HepG2 (cell line): ENCODE measurements around the gene CMIP. TPM values are rescaled to one million over a fixed set of nuclear protein-coding genes. Genes with fewer than 3 reads are reported as not detected.

Source experiments
- FOXK1 ChIP-seq: sonication (generic); formaldehyde crosslinking; IDR thresholded peaks from 2 replicates; pipeline ENCODE4 v1.4.0; 2020; ENCODE audit warnings: low read depth, missing genetic modification reagents, borderline replicate concordance
- JUN ChIP-seq: sonication (generic); formaldehyde crosslinking; IDR thresholded peaks from 2 replicates; pipeline ENCODE4 v1.4.0; 2020; ENCODE audit warnings: mild to moderate bottlenecking, missing genetic modification reagents
- NFIB ChIP-seq: sonication (generic); formaldehyde crosslinking; IDR thresholded peaks from 2 replicates; pipeline ENCODE4 v1.9.0; 2021; ENCODE audit warnings: missing genetic modification reagents, mild to moderate bottlenecking, borderline replicate concordance
- NR3C1 ChIP-seq: sonication (generic); formaldehyde crosslinking; IDR thresholded peaks from 2 replicates; pipeline ENCODE4 v1.4.0; 2020; ENCODE audit warnings: missing genetic modification reagents
- REXO4 ChIP-seq: sonication (generic); formaldehyde crosslinking; IDR thresholded peaks from 2 replicates; pipeline ENCODE4 v1.8.0; 2022; ENCODE audit warnings: missing genetic modification reagents, mild to moderate bottlenecking, borderline replicate concordance
- ZBTB21 ChIP-seq: sonication (generic); formaldehyde crosslinking; IDR thresholded peaks from 2 replicates; pipeline ENCODE4 v1.4.0; 2020; ENCODE audit warnings: missing genetic modification reagents
- ZNF205 ChIP-seq: IDR thresholded peaks from 2 replicates; pipeline ENCODE4 v1.6.1; 2018; ENCODE audit warnings: missing biosample characterization, missing genetic modification reagents
- ZNF329 ChIP-seq: sonication (generic); formaldehyde crosslinking; IDR thresholded peaks from 2 replicates; pipeline ENCODE4 v1.9.0; 2021; ENCODE audit warnings: low read depth, mild to moderate bottlenecking, missing genetic modification reagents
- ZNF33B ChIP-seq: sonication (generic); formaldehyde crosslinking; IDR thresholded peaks from 2 replicates; pipeline ENCODE4 v1.5.1; 2020; ENCODE audit warnings: mild to moderate bottlenecking, missing genetic modification reagents
- ZNF468 ChIP-seq: sonication (generic); formaldehyde crosslinking; IDR thresholded peaks from 2 replicates; pipeline ENCODE4 v1.8.0; 2022; ENCODE audit warnings: mild to moderate bottlenecking, moderate library complexity, missing genetic modification reagents
- ZNF484 ChIP-seq: sonication (generic); formaldehyde crosslinking; IDR thresholded peaks from 2 replicates; pipeline ENCODE4 v1.5.1; 2020; ENCODE audit warnings: mild to moderate bottlenecking, low read depth, missing genetic modification reagents, borderline replicate concordance
- ZNF749 ChIP-seq: sonication (generic); formaldehyde crosslinking; IDR thresholded peaks from 2 replicates; pipeline ENCODE4 v1.8.0; 2022; ENCODE audit warnings: mild to moderate bottlenecking, missing genetic modification reagents, moderate library complexity, borderline replicate concordance
- polyA plus RNA-seq, 8 experiments: library from polyadenylated mRNA; depleted of rRNA in 3 of 8; stranded (reverse) in 7 of 8; unstranded in 1 of 8; fragments of >200 nt; fragmentation: Illumina TruSeq in 4 of 8; extraction: Trizol in 4 of 8; gene quantifications; 2 replicates each; pipeline versions ENCODE4 v1.2.1 to v1.2.3, GENCODE V29; 2011 to 2016; ENCODE audit warnings: low read depth in 4 of 8, missing spikeins in 1 of 8, mixed read lengths in 1 of 8; ENCODE audit not compliant: insufficient read depth in 1 of 8
- total RNA-seq, 5 experiments: library from RNA; depleted of rRNA; stranded (reverse); fragments of >200 nt; fragmentation: Illumina TruSeq; extraction: Trizol; gene quantifications; 2 replicates each; pipeline ENCODE4 v1.2.3, GENCODE V29; 2016; ENCODE audit warnings: low read depth in 1 of 5
- TF ChIP-seq, protein P1 (sequence below): IDR thresholded peaks from 2 replicates; pipeline ENCODE4 v1.6.1; 2016; ENCODE audit warnings: low read depth, missing genetic modification reagents, missing compliant biosample characterization
- TF ChIP-seq, protein P2 (sequence below): sonication (generic); formaldehyde crosslinking; IDR thresholded peaks from 2 replicates; pipeline ENCODE4 v1.4.0; 2020; ENCODE audit warnings: missing genetic modification reagents
- TF ChIP-seq, protein P3 (sequence below): sonication (generic); formaldehyde crosslinking; IDR thresholded peaks from 2 replicates; pipeline ENCODE4 v1.4.0; 2020; ENCODE audit warnings: mild to moderate bottlenecking, missing genetic modification reagents
- TF ChIP-seq, protein P4 (sequence below): conservative IDR thresholded peaks from 2 replicates; pipeline ENCODE4 v1.6.1; 2018; ENCODE audit warnings: missing genetic modification reagents
- TF ChIP-seq, protein P5 (sequence below): sonication (generic); formaldehyde crosslinking; IDR thresholded peaks from 2 replicates; pipeline ENCODE4 v1.5.0; 2020; ENCODE audit warnings: mild to moderate bottlenecking, low read depth, missing genetic modification reagents, borderline replicate concordance
- TF ChIP-seq, protein P6 (sequence below): sonication (generic); formaldehyde crosslinking; IDR thresholded peaks from 2 replicates; pipeline ENCODE4 v1.4.0; 2020; ENCODE audit warnings: missing genetic modification reagents, mild to moderate bottlenecking, borderline replicate concordance

The CMIP gene
- total and polyA plus RNA-seq, 2 of the 13 experiments (the other 11 are each of a cell fraction or from before 2014, with no cell fraction given) = 10.9 to 18.1 TPM

DNA sequence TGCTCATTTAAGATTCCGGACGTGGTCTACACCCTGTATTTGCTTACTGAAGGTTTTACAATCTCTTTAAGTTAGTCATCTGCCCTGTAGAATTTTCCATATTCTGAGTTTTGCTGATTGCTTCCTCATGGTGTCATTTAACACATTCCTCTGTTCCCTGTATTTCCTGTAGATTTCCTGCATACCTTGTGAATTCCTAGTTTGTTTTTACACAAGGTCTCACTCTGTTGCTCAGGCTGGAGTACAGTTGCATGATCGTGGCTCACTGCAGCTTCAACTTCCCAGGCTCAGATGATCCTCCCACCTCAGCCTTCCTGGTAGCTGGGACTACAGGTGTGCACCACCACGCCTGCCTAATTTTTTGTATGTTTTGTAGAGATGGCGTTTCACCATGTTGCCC, 66.8 kb downstream of the CMIP start (continued):
- TF ChIP-seq, protein P1, sequence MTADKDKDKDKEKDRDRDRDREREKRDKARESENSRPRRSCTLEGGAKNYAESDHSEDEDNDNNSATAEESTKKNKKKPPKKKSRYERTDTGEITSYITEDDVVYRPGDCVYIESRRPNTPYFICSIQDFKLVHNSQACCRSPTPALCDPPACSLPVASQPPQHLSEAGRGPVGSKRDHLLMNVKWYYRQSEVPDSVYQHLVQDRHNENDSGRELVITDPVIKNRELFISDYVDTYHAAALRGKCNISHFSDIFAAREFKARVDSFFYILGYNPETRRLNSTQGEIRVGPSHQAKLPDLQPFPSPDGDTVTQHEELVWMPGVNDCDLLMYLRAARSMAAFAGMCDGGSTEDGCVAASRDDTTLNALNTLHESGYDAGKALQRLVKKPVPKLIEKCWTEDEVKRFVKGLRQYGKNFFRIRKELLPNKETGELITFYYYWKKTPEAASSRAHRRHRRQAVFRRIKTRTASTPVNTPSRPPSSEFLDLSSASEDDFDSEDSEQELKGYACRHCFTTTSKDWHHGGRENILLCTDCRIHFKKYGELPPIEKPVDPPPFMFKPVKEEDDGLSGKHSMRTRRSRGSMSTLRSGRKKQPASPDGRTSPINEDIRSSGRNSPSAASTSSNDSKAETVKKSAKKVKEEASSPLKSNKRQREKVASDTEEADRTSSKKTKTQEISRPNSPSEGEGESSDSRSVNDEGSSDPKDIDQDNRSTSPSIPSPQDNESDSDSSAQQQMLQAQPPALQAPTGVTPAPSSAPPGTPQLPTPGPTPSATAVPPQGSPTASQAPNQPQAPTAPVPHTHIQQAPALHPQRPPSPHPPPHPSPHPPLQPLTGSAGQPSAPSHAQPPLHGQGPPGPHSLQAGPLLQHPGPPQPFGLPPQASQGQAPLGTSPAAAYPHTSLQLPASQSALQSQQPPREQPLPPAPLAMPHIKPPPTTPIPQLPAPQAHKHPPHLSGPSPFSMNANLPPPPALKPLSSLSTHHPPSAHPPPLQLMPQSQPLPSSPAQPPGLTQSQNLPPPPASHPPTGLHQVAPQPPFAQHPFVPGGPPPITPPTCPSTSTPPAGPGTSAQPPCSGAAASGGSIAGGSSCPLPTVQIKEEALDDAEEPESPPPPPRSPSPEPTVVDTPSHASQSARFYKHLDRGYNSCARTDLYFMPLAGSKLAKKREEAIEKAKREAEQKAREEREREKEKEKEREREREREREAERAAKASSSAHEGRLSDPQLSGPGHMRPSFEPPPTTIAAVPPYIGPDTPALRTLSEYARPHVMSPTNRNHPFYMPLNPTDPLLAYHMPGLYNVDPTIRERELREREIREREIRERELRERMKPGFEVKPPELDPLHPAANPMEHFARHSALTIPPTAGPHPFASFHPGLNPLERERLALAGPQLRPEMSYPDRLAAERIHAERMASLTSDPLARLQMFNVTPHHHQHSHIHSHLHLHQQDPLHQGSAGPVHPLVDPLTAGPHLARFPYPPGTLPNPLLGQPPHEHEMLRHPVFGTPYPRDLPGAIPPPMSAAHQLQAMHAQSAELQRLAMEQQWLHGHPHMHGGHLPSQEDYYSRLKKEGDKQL (CRISPR knock-in tag) = no peak
- TF ChIP-seq ZBTB21 = no peak
- TF ChIP-seq JUN (CRISPR knock-in tag) = 0 out of 2 replicates have a peak, but pooled peaks have one; percentile 51
- TF ChIP-seq REXO4 (CRISPR knock-in tag) = no peak
- no peak for TF ChIP-seq NR3C1
- TF ChIP-seq ZNF749 (CRISPR knock-in tag) = no peak
- TF ChIP-seq, protein P2, sequence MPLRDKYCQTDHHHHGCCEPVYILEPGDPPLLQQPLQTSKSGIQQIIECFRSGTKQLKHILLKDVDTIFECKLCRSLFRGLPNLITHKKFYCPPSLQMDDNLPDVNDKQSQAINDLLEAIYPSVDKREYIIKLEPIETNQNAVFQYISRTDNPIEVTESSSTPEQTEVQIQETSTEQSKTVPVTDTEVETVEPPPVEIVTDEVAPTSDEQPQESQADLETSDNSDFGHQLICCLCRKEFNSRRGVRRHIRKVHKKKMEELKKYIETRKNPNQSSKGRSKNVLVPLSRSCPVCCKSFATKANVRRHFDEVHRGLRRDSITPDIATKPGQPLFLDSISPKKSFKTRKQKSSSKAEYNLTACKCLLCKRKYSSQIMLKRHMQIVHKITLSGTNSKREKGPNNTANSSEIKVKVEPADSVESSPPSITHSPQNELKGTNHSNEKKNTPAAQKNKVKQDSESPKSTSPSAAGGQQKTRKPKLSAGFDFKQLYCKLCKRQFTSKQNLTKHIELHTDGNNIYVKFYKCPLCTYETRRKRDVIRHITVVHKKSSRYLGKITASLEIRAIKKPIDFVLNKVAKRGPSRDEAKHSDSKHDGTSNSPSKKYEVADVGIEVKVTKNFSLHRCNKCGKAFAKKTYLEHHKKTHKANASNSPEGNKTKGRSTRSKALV (CRISPR knock-in tag) = no peak
- TF ChIP-seq ZNF484 (CRISPR knock-in tag) = peak; percentile 100; the same call in 1 of the 2 replicates
- no peak for TF ChIP-seq ZNF205
- TF ChIP-seq ZNF329 (CRISPR knock-in tag) = no peak
- TF ChIP-seq, protein P3, sequence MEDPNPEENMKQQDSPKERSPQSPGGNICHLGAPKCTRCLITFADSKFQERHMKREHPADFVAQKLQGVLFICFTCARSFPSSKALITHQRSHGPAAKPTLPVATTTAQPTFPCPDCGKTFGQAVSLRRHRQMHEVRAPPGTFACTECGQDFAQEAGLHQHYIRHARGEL (CRISPR knock-in tag) = no peak
- no peak for TF ChIP-seq ZNF468 (CRISPR knock-in tag)
- TF ChIP-seq ZNF33B (CRISPR knock-in tag) = no peak
- TF ChIP-seq, protein P4, sequence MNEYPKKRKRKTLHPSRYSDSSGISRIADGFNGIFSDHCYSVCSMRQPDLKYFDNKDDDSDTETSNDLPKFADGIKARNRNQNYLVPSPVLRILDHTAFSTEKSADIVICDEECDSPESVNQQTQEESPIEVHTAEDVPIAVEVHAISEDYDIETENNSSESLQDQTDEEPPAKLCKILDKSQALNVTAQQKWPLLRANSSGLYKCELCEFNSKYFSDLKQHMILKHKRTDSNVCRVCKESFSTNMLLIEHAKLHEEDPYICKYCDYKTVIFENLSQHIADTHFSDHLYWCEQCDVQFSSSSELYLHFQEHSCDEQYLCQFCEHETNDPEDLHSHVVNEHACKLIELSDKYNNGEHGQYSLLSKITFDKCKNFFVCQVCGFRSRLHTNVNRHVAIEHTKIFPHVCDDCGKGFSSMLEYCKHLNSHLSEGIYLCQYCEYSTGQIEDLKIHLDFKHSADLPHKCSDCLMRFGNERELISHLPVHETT (CRISPR knock-in tag) = no peak
- TF ChIP-seq, protein P5, sequence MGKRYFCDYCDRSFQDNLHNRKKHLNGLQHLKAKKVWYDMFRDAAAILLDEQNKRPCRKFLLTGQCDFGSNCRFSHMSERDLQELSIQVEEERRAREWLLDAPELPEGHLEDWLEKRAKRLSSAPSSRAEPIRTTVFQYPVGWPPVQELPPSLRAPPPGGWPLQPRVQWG (CRISPR knock-in tag) = no peak
- TF ChIP-seq FOXK1 (CRISPR knock-in tag) = peak; percentile 51; the same call in 1 of the 2 replicates
- TF ChIP-seq, protein P6, sequence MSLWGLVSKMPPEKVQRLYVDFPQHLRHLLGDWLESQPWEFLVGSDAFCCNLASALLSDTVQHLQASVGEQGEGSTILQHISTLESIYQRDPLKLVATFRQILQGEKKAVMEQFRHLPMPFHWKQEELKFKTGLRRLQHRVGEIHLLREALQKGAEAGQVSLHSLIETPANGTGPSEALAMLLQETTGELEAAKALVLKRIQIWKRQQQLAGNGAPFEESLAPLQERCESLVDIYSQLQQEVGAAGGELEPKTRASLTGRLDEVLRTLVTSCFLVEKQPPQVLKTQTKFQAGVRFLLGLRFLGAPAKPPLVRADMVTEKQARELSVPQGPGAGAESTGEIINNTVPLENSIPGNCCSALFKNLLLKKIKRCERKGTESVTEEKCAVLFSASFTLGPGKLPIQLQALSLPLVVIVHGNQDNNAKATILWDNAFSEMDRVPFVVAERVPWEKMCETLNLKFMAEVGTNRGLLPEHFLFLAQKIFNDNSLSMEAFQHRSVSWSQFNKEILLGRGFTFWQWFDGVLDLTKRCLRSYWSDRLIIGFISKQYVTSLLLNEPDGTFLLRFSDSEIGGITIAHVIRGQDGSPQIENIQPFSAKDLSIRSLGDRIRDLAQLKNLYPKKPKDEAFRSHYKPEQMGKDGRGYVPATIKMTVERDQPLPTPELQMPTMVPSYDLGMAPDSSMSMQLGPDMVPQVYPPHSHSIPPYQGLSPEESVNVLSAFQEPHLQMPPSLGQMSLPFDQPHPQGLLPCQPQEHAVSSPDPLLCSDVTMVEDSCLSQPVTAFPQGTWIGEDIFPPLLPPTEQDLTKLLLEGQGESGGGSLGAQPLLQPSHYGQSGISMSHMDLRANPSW (CRISPR knock-in tag) = no peak
- TF ChIP-seq NFIB (CRISPR knock-in tag) = no peak
